ENCODE measurements around the gene PLXNA1.

The PLXNA1 gene

DNA sequence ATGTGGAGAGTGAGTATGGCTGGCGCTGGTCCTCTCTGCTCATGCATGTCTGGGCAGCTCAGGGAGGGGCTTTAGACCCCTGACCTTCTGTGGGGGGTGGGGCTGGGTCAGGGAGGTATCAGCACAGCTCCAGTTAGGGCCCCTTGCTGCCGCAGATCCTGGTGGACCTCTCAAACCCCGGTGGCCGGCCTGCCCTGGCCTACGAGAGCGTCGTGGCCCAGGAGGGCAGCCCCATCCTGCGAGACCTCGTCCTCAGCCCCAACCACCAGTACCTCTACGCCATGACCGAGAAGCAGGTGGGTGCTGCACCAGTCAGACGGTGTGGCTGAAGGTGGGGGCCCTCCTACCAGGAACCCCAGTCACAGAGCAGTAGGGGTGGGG lies 20.2 kb downstream of the PLXNA1 start:
- no peak for DNase-seq

GRCh38 chr3:127003601-127004280 lies 20.8 kb downstream of the PLXNA1 start:
- no peak for DNase-seq

DNA sequence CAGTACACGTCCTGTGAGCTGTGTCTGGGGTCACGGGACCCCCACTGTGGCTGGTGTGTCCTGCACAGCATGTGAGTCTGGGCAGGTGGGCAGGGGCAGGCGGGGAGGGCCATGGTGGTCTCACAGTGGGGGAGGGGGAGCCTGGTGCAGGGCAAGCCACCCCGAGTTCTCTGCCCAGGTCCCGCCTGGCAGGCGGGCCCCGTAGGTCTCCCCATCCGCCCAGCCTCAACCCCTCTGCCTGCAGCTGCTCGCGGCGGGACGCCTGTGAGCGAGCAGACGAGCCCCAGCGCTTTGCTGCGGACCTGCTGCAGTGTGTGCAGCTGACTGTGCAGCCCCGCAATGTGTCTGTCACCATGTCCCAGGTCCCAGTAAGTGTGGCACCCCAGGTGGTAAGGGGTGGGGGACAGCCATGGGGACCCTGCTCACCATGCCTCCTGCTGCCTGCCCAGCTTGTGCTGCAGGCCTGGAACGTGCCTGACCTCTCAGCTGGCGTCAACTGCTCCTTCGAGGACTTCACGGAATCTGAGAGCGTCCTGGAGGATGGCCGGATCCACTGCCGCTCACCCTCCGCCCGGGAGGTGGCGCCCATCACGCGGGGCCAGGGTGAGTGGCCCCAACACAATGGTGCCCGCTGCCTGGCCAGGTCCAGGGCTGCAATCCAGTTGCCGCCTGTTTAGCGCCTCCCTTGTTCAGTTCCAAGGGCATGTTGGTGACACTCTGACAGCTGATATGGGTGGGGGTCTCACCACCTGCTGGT lies 21.9 kb downstream of the PLXNA1 start:
- no peak for DNase-seq

GRCh38 chr3:127005864-127006500 lies 23.1 kb downstream of the PLXNA1 start:
- no peak for DNase-seq

GRCh38 chr3:127006781-127007436 lies 24.0 kb downstream of the PLXNA1 start:
- no peak for DNase-seq

- DNase-seq, result peak; percentile 42
Measured at GRCh38 chr3:127008236-127008635, 25.3 kb downstream of the PLXNA1 start.

GRCh38 chr3:127009531-127009930 lies 26.6 kb downstream of the PLXNA1 start:
- no peak for DNase-seq

DNA sequence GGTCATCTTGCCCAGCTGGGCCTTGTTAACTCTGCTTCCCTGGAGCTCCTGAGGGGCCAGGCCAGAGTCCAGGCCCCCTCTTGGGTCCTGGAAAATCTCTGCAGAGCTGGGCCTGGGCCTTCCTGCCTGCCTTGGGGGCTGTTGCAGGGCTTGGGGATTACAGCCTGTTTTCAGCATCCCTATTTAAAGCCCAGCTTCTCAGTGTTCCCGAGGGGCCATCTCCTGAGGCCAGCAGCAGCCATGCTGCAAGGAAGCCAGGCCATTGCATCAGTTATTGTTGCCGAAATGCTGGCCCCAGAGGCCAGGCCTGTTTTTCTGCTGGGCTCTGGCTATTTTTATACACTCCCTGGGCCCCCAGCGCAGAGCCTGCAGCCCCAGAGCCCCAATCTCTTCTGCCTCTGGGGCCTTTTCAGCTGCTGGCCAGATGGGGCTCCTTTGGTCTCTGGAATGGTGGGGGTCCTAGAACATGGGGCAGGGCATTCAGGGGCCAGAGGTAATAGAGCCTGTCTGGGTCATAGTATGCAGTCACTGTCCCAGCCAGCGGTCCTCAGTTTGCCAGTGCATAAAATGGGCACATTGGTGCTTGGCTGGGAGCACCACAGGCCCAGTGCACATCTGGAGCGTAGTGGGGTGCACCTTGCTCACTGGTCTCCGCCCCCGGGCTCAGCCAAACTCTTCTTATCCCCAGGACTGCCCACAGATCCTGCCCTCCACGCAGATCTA lies 28.5 kb downstream of the PLXNA1 start:
- no peak for DNase-seq

DNA sequence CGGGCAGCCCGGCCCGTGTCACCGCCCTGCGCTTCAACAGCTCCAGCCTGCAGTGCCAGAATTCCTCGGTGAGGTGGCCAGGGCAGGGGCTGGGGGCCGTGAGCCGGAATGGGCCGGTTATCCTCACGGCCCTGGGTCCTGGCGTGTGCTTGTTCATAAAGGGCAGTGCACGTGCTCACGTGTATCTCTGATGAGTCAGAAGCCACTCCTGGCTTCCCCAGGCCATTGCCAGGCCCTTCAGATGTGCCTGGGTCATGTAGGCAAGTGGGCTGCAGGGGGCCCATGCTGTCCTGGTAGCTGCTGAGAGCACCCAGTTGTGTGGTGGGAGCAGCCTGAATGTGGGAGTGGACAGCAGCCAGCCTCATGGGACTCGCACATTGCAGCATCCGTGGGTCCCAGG lies 29.2 kb downstream of the PLXNA1 start:
- DNase-seq, result no peak

DNA sequence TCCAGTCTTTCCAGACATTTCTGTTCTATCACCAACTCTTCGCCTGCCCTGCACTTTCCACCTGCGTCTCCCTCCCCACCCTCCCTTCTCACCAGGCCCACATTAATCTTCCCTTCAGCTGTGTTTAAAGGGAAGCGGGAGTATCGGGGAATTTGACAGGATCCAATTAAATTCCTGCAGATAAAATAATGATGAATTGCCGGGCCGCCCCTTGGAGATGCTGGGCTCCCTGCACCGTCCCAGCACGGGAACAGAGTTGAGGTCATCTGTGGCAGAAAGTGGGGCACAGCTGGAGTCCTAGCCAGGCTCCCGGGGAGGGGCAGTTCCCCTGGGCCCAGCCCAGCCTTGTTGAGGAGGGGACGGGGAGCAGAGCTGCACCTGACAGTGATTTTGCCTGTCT lies 30.3 kb downstream of the PLXNA1 start:
- no peak for DNase-seq

DNA sequence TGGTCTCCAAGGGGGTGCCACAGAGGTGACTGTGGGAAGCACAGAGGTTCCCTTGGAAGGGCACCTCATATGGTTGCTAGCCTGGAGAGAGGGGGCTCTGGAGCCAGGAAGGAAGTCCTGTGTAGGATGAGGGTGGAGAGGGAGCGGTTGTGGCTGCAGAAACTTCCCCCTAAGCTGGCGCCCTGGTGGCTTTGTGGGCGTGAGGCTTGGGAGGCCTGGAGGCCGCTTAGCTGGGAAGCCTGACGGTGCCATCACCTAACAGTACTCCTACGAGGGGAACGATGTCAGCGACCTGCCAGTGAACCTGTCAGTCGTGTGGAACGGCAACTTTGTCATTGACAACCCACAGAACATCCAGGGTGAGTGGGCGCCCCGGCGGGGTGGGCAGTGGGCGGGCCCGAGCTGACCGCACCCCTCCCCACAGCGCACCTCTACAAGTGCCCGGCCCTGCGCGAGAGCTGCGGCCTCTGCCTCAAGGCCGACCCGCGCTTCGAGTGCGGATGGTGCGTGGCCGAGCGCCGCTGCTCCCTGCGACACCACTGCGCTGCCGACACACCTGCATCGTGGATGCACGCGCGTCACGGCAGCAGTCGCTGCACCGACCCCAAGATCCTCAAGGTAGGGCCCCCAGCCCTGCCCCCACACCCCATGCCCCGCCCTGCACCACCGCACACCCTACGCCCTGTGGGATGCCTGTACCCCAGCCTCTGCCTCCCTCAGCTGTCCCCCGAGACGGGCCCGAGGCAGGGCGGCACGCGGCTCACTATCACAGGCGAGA lies 31.0 kb downstream of the PLXNA1 start:
- DNase-seq, result no peak

- no peak for DNase-seq
Measured at GRCh38 chr3:127014536-127015281, 31.8 kb downstream of the PLXNA1 start.

GRCh38 chr3:127015282-127016042 lies 32.5 kb downstream of the PLXNA1 start:
- DNase-seq, result no peak

DNA sequence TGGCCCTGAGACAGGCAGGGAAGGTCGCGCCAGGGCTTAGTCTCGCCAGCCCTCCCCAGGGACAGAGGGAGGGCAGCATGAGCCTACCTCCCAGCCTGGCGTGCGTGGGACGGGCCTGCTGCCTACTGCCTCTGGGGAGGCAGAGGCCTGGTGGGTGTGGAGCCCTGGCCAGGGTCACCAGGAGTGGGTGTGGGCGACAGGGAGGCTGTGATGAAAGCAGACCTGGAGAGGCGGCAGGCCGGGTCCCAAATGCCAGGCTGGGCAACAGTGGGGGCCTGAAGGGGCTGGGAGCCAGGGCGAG lies 33.1 kb downstream of the PLXNA1 start:
- DNase-seq, result no peak

GRCh38 chr3:127016461-127016860 lies 33.5 kb downstream of the PLXNA1 start:
- DNase-seq, result no peak

- DNase-seq, result no peak
Measured at GRCh38 chr3:127017229-127017628, 34.3 kb downstream of the PLXNA1 start.

GRCh38 chr3:127017781-127018180 lies 34.9 kb downstream of the PLXNA1 start:
- DNase-seq, result no peak

- no peak for DNase-seq
Measured at GRCh38 chr3:127018306-127018828, 35.5 kb downstream of the PLXNA1 start.

- DNase-seq, result no peak
Measured at GRCh38 chr3:127019449-127019848, 36.5 kb downstream of the PLXNA1 start.

DNA sequence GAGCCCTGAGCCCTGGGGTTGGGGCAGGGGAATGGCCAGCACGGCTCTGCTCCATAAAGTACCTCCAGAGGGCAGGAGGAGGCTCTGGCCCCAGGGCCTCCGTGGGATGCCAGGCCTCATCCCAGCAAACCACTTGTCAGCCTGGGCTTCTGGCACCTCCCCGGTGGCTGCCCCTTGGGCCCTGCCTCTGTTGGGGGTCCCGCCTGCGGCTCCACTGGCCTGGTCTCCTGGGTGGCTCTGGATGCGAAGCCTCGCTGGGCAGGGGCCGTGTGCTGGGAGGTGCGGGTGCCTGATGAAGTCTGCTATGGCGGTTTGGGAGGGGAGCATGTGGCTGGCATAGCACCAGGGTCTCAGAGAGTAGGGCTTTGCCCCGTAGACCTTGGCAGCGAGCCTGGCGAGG lies 37.6 kb downstream of the PLXNA1 start:
- DNase-seq, result no peak

GRCh38 chr3:127022849-127023248 lies 39.9 kb downstream of the PLXNA1 start:
- no peak for DNase-seq

All from NCI-H2081 treated with DMSO at 0.1 percent for 48 hours (cell line).